SK-N-SH (cell line): ENCODE measurements around the gene PPP1R16B.

Experiments used
- EP300 ChIP-seq, 2 experiments: IDR thresholded peaks; 2 replicates each; pipeline versions ENCODE4 v1.4.0 to v1.6.1; 2012; ENCODE audit warnings: borderline replicate concordance in 1 of 2, low read depth in 1 of 2, low read length in 1 of 2
- EZH2phosphoT487 ChIP-seq: fragments of 200-600 bp; sonication (generic); IDR thresholded peaks from 2 replicates; pipeline ENCODE4 v1.6.1; 2017; ENCODE audit warnings: low read depth, mixed run types, mild to moderate bottlenecking, antibody characterized with exemption, moderate library complexity, borderline replicate concordance
- POLR2AphosphoS5 ChIP-seq: IDR thresholded peaks from 2 replicates; pipeline ENCODE4 v1.6.1; 2012; ENCODE audit warnings: low read depth, low read length
- RCOR1 ChIP-seq: fragments of 150-350 bp; IDR thresholded peaks from 2 replicates; pipeline ENCODE4 v1.6.1; 2017; ENCODE audit warnings: antibody characterized with exemption, low read length
- TF ChIP-seq, protein P1 (sequence below): IDR thresholded peaks from 2 replicates; pipeline ENCODE4 v1.6.1; 2012; ENCODE audit warnings: mild to moderate bottlenecking, low read depth, low read length, moderate library complexity
- TF ChIP-seq, protein P2 (sequence below): fragments of 200-600 bp; sonication (generic); IDR thresholded peaks from 2 replicates; pipeline ENCODE4 v1.6.1; 2017; ENCODE audit warnings: antibody characterized with exemption, mild to moderate bottlenecking, moderate library complexity

DNA sequence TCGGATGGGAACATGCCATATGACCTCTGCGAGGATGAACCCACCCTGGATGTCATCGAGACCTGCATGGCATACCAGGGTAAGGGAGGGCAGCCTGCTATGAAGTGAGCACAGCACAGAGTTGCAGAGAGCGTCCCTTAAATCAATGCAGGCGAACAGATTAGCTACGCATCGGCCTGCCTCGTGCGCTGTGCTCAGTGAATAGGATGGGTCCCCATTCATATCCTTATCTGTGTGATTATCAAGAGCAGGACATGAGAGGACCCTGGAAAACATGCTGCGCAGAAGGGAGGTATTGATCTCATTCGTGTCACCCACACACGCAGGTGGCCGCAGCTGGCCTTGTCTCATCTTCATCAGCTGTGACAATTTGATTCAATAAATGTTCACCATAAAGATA lies 95.1 kb downstream of the PPP1R16B start:
- no peak for TF ChIP-seq EP300 (IDR thresholded peaks at IDR 0.05; ENCODE audit: borderline replicate concordance in 1 of 2, low read depth in 1 of 2, low read length in 1 of 2)
- TF ChIP-seq, protein P1, sequence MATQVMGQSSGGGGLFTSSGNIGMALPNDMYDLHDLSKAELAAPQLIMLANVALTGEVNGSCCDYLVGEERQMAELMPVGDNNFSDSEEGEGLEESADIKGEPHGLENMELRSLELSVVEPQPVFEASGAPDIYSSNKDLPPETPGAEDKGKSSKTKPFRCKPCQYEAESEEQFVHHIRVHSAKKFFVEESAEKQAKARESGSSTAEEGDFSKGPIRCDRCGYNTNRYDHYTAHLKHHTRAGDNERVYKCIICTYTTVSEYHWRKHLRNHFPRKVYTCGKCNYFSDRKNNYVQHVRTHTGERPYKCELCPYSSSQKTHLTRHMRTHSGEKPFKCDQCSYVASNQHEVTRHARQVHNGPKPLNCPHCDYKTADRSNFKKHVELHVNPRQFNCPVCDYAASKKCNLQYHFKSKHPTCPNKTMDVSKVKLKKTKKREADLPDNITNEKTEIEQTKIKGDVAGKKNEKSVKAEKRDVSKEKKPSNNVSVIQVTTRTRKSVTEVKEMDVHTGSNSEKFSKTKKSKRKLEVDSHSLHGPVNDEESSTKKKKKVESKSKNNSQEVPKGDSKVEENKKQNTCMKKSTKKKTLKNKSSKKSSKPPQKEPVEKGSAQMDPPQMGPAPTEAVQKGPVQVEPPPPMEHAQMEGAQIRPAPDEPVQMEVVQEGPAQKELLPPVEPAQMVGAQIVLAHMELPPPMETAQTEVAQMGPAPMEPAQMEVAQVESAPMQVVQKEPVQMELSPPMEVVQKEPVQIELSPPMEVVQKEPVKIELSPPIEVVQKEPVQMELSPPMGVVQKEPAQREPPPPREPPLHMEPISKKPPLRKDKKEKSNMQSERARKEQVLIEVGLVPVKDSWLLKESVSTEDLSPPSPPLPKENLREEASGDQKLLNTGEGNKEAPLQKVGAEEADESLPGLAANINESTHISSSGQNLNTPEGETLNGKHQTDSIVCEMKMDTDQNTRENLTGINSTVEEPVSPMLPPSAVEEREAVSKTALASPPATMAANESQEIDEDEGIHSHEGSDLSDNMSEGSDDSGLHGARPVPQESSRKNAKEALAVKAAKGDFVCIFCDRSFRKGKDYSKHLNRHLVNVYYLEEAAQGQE = no peak
- no peak for TF ChIP-seq RCOR1
- TF ChIP-seq POLR2AphosphoS5 = no peak
- TF ChIP-seq, protein P2, sequence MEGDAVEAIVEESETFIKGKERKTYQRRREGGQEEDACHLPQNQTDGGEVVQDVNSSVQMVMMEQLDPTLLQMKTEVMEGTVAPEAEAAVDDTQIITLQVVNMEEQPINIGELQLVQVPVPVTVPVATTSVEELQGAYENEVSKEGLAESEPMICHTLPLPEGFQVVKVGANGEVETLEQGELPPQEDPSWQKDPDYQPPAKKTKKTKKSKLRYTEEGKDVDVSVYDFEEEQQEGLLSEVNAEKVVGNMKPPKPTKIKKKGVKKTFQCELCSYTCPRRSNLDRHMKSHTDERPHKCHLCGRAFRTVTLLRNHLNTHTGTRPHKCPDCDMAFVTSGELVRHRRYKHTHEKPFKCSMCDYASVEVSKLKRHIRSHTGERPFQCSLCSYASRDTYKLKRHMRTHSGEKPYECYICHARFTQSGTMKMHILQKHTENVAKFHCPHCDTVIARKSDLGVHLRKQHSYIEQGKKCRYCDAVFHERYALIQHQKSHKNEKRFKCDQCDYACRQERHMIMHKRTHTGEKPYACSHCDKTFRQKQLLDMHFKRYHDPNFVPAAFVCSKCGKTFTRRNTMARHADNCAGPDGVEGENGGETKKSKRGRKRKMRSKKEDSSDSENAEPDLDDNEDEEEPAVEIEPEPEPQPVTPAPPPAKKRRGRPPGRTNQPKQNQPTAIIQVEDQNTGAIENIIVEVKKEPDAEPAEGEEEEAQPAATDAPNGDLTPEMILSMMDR = no peak
- no peak for TF ChIP-seq EZH2phosphoT487
